Epithelial cell of proximal tubule (primary cell): ENCODE results near the gene HTR3E. TPM values are rescaled to one million over a fixed set of nuclear protein-coding genes. Genes with fewer than 3 reads are reported as not detected.
A peak's percentile ranks its signal among the peaks of the same experiment; 100 is the strongest.
"Not testable (repeated sequence)": the region's sequence is repeated elsewhere in the genome, so short reads cannot be mapped to it uniquely, and the experiment has no call there.

ENCODE experiments used
- DNase-seq: peaks from one replicate; pipeline ENCODE4 v3.0.0-alpha.2; 2011; ENCODE audit warnings: low read depth
- H3K4me3 ChIP-seq: 2 replicates; pipeline ENCODE4 v1.5.1; 2011; ENCODE audit warnings: low read depth, mild to moderate bottlenecking, low read length
- total RNA-seq: library from RNA; depleted of rRNA; stranded (reverse); fragments of >200 nt; gene quantifications from 2 replicates; pipeline ENCODE4 v1.2.3, GENCODE V29; 2015
- TF ChIP-seq, protein P1 (sequence below): conservative IDR thresholded peaks from 2 replicates; pipeline ENCODE4 v1.5.1; 2012; ENCODE audit warnings: low read depth, mild to moderate bottlenecking, low read length

The HTR3E gene
- total RNA-seq, 1 donor from 2014 or later = not detected

GRCh38 chr3:184099806-184100686 is 3.2 kb downstream of the HTR3E start:
- no peak overlapping the region for H3K4me3 ChIP-seq
- TF ChIP-seq, protein P1, sequence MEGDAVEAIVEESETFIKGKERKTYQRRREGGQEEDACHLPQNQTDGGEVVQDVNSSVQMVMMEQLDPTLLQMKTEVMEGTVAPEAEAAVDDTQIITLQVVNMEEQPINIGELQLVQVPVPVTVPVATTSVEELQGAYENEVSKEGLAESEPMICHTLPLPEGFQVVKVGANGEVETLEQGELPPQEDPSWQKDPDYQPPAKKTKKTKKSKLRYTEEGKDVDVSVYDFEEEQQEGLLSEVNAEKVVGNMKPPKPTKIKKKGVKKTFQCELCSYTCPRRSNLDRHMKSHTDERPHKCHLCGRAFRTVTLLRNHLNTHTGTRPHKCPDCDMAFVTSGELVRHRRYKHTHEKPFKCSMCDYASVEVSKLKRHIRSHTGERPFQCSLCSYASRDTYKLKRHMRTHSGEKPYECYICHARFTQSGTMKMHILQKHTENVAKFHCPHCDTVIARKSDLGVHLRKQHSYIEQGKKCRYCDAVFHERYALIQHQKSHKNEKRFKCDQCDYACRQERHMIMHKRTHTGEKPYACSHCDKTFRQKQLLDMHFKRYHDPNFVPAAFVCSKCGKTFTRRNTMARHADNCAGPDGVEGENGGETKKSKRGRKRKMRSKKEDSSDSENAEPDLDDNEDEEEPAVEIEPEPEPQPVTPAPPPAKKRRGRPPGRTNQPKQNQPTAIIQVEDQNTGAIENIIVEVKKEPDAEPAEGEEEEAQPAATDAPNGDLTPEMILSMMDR = no peak
- DNase-seq = no peak

GRCh38 chr3:184110316-184110725 is 13.5 kb downstream of the HTR3E start:
- peak; percentile 10 for DNase-seq

GRCh38 chr3:184116017-184116416 is 19.2 kb downstream of the HTR3E start:
- H3K4me3 ChIP-seq = no peak overlapping the region
- DNase-seq = no peak
- TF ChIP-seq, protein P1 = no peak

More at GRCh38 chr3:184110316-184110725, 13.5 kb downstream of the HTR3E start:
- TF ChIP-seq, protein P1 = no peak
- no peak overlapping the region for H3K4me3 ChIP-seq

GRCh38 chr3:184117636-184118035 is 20.8 kb downstream of the HTR3E start:
- TF ChIP-seq, protein P1 = no peak
- DNase-seq = no peak
- no peak overlapping the region for H3K4me3 ChIP-seq

- DNase-seq = not testable (repeated sequence)
Observed at GRCh38 chr3:184121031-184121430, 24.2 kb downstream of the HTR3E start.

DNA sequence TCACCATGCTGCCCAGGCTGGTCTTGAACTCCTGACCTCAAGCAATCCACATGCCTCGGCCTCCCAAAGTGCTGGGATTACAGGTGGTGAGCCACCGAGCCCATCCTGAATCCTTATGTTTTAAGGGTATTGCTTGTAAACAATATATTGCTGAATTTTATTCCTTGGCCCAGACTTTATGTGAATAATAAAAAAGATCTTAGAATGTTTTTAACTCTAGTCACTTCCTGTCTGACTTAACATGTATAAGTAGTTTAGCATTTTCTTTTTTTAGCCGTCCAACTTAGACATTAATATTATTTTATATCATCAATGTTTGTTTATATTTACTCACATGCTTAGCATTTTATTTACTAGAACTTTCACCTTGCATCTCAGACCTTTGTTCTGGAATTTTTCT is 29.1 kb downstream of the HTR3E start:
- no peak for DNase-seq
- TF ChIP-seq, protein P1 = no peak
- H3K4me3 ChIP-seq = no peak overlapping the region

More at GRCh38 chr3:184121031-184121430, 24.2 kb downstream of the HTR3E start:
- not testable (repeated sequence) for H3K4me3 ChIP-seq

DNA sequence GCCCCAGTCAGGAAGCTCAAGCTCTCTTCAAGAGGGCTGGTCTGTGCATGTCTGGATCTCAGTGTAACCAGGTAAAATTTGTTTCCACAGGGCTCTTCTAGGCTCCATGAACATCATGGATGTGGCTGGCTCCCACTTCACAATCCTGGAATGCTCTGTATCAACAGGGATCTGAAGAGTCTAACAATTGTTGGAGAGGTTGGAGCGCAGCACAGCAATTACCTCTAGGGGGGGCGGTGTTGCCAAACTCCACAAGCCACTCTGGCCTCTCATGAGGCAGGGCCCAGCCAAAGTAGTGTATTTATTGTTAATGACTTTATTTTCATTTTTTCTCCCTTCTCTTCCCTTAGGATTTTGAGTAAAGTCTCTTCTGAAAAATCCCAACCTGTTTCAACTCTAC is 32.1 kb downstream of the HTR3E start:
- H3K4me3 ChIP-seq = no peak overlapping the region
- TF ChIP-seq, protein P1 = peak; percentile 54
- DNase-seq = no peak
